ENCODE results near the gene RSPO3.
A peak's percentile ranks its signal among the peaks of the same experiment; 100 is the strongest.

The RSPO3 gene

GRCh38 chr6:127111526-127111925 is 6.9 kb upstream of the RSPO3 start:
- no peak for TF ChIP-seq CTCF (IDR thresholded peaks at IDR 0.05; ENCODE audit: low read depth, low read length)
- no peak overlapping the region for H3K4me3 ChIP-seq (ENCODE audit: low read depth, low read length)

- no peak for TF ChIP-seq CTCF (IDR thresholded peaks at IDR 0.05; ENCODE audit: low read depth, low read length)
- no peak overlapping the region for H3K4me3 ChIP-seq (ENCODE audit: low read depth, low read length)
These were observed 4.2 kb upstream of the RSPO3 start for GRCh38 chr6:127114214-127114760.

GRCh38 chr6:127115084-127115655 is 3.3 kb upstream of the RSPO3 start:
- no peak overlapping the region for H3K4me3 ChIP-seq (ENCODE audit: low read depth, low read length)
- no peak for TF ChIP-seq CTCF (IDR thresholded peaks at IDR 0.05; ENCODE audit: low read depth, low read length)

GRCh38 chr6:127115746-127116145 is 2.7 kb upstream of the RSPO3 start:
- TF ChIP-seq CTCF (IDR thresholded peaks at IDR 0.05; ENCODE audit: low read depth, low read length) = no peak
- no peak overlapping the region for H3K4me3 ChIP-seq (ENCODE audit: low read depth, low read length)

- TF ChIP-seq CTCF (IDR thresholded peaks at IDR 0.05; ENCODE audit: low read depth, low read length) = no peak
- peak overlapping the region; percentile 39 for H3K4me3 ChIP-seq (ENCODE audit: low read depth, low read length)
These were observed 533 bp upstream of the RSPO3 start for GRCh38 chr6:127117979-127118297.

- H3K4me3 ChIP-seq (ENCODE audit: low read depth, low read length) = peak overlapping the region; percentile 51
- TF ChIP-seq CTCF (IDR thresholded peaks at IDR 0.05; ENCODE audit: low read depth, low read length) = no peak
These were observed 891 bp downstream of the RSPO3 start for GRCh38 chr6:127119102-127120022.

Measured in WI38 (cell line).